Measurements from ENCODE around the gene NAB2. TPM values are rescaled to one million over a fixed set of nuclear protein-coding genes. Genes with fewer than 3 reads are reported as not detected.
A peak's percentile ranks its signal among the peaks of the same experiment; 100 is the strongest.

The NAB2 gene
- total RNA-seq (2014; rRNA removed; shearing (Covaris generic); ENCODE audit: low replicate concordance) = 19.4 and 38.0 TPM in 2 replicates

- H4K20me1 ChIP-seq (ENCODE audit: insufficient read depth, low read depth, low read length) = no peaks in the 10 kb centered on the region
- H3K79me2 ChIP-seq (ENCODE audit: low read length) = peaks cover 25% of the 10 kb centered on the region
- peak; percentile 98 for DNase-seq
- H3K4me1 ChIP-seq (ENCODE audit: low read length) = peaks cover 58% of the 10 kb centered on the region
- H3K36me3 ChIP-seq (ENCODE audit: insufficient read depth, low read length) = no peaks in the 10 kb centered on the region
- no peaks in the 10 kb centered on the region for H3K9me2 ChIP-seq (replicated peaks; ENCODE audit: insufficient read depth, low read length)
- peak within 1 kb of the TSS; percentile 92 for H3K4me3 ChIP-seq (ENCODE audit: low read length)
- H2AFZ ChIP-seq (ENCODE audit: low read length) = peak within 1 kb of the TSS; percentile 52; the same call in 1 of the 2 replicates
- no peaks in the 10 kb centered on the region for H3K27me3 ChIP-seq (ENCODE audit: low read length)
- H3K27ac ChIP-seq (ENCODE audit: low read length) = peak within 1 kb of the TSS; percentile 94
- peak within 1 kb of the TSS; percentile 97 for H3K4me2 ChIP-seq (ENCODE audit: low read depth, low read length, poor library complexity, severe bottlenecking)
- peak within 1 kb of the TSS; percentile 91 for H3K9ac ChIP-seq (ENCODE audit: low read length)
- no peaks in the 10 kb centered on the region for H3K9me3 ChIP-seq (ENCODE audit: low read length)
These were observed at the start of gene NAB2 for GRCh38 chr12:57088354-57089270. Gene NAB2, plus strand, starts transcription at chr12:57089114. Its CDS starts 158 bp downstream, at chr12:57089272.

- Histone ChIP-seq H3K4me3 (ENCODE audit: low read length) (no peak overlapping the region), H3K27ac (ENCODE audit: low read length) (no peak overlapping the region), H3K36me3 (ENCODE audit: insufficient read depth, low read length) (no peaks in the 10 kb centered on the region), H2AFZ (ENCODE audit: low read length) (no peak overlapping the region), H3K4me1 (ENCODE audit: low read length) (no peaks in the 10 kb centered on the region), H3K9me3 (ENCODE audit: low read length) (no peaks in the 10 kb centered on the region), H3K4me2 (ENCODE audit: low read depth, low read length, poor library complexity, severe bottlenecking) (no peak overlapping the region), H4K20me1 (ENCODE audit: insufficient read depth, low read depth, low read length) (0 out of 2 replicates have a peak, but pooled peaks cover 4% of the 10 kb centered on the region), H3K9me2 (replicated peaks; ENCODE audit: insufficient read depth, low read length) (no peaks in the 10 kb centered on the region), H3K27me3 (ENCODE audit: low read length) (no peaks in the 10 kb centered on the region), H3K79me2 (ENCODE audit: low read length) (no peaks in the 10 kb centered on the region), H3K9ac (ENCODE audit: low read length) (no peak overlapping the region)
- DNase-seq = no peak
These were observed 48.7 kb upstream of the NAB2 start for GRCh38 chr12:57040211-57040610.

DNA sequence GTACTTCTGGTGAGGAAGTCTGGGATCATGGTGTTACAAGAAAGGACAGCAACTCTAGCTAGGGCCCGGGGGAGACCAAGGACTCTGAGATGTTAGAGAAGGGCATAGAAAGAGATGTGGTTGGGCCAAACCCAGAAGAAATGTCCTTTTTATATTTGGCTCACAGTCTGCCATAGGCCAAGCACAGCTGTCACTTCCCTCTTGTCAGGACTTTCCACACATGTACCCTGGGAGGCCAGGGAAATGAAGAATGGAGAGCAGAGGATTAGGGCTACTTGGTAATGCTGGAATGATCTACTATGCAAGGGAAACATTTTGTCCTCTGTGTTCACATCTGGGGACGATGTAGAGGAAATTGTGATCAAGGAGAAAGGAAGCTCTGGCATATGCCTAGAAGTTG lies 48.2 kb upstream of the NAB2 start:
- Histone ChIP-seq H3K9me2 (replicated peaks; ENCODE audit: insufficient read depth, low read length) (no peaks in the 10 kb centered on the region), H3K4me3 (ENCODE audit: low read length) (no peak overlapping the region), H3K79me2 (ENCODE audit: low read length) (no peaks in the 10 kb centered on the region), H4K20me1 (ENCODE audit: insufficient read depth, low read depth, low read length) (0 out of 2 replicates have a peak, but pooled peaks cover 4% of the 10 kb centered on the region), H3K4me2 (ENCODE audit: low read depth, low read length, poor library complexity, severe bottlenecking) (no peak overlapping the region), H3K27ac (ENCODE audit: low read length) (no peak overlapping the region), H3K4me1 (ENCODE audit: low read length) (no peaks in the 10 kb centered on the region), H3K27me3 (ENCODE audit: low read length) (no peaks in the 10 kb centered on the region), H3K36me3 (ENCODE audit: insufficient read depth, low read length) (no peaks in the 10 kb centered on the region), H3K9me3 (ENCODE audit: low read length) (no peaks in the 10 kb centered on the region), H3K9ac (ENCODE audit: low read length) (no peak overlapping the region), H2AFZ (ENCODE audit: low read length) (no peak overlapping the region)
- DNase-seq = no peak

DNA sequence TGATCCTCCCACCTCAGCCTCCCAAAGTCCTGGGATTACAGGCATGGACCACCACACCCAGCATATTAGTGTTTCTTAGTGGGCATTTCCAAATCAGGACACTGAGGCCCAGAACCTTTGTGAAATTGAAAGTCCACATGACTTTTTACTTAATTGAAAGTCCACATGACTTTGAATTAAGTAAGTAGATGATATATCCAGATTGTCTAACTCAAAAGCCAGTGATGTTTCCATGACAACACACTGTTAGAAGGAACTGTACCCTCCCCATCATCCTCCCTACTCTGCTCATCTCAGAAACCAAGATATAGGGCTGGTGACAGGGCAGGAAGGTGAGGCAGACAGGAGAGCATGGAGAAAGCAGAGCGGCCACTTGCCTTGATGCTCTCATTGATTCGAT lies 46.2 kb upstream of the NAB2 start:
- H4K20me1 ChIP-seq (ENCODE audit: insufficient read depth, low read depth, low read length) = 0 out of 2 replicates have a peak, but pooled peaks cover 4% of the 10 kb centered on the region
- H3K79me2 ChIP-seq (ENCODE audit: low read length) = no peaks in the 10 kb centered on the region
- peaks cover 8% of the 10 kb centered on the region for H3K4me1 ChIP-seq (ENCODE audit: low read length)
- H3K9me2 ChIP-seq (replicated peaks; ENCODE audit: insufficient read depth, low read length) = no peaks in the 10 kb centered on the region
- no peaks in the 10 kb centered on the region for H3K9me3 ChIP-seq (ENCODE audit: low read length)
- H3K27ac ChIP-seq (ENCODE audit: low read length) = no peak overlapping the region
- H3K36me3 ChIP-seq (ENCODE audit: insufficient read depth, low read length) = no peaks in the 10 kb centered on the region
- no peaks in the 10 kb centered on the region for H3K27me3 ChIP-seq (ENCODE audit: low read length)
- no peak overlapping the region for H3K9ac ChIP-seq (ENCODE audit: low read length)
- no peak for DNase-seq
- H3K4me2 ChIP-seq (ENCODE audit: low read depth, low read length, poor library complexity, severe bottlenecking) = no peak overlapping the region
- H2AFZ ChIP-seq (ENCODE audit: low read length) = no peak overlapping the region
- no peak overlapping the region for H3K4me3 ChIP-seq (ENCODE audit: low read length)

- no peaks in the 10 kb centered on the region for H3K27me3 ChIP-seq (ENCODE audit: low read length)
- no peaks in the 10 kb centered on the region for H3K79me2 ChIP-seq (ENCODE audit: low read length)
- 0 out of 2 replicates have a peak, but pooled peaks cover 4% of the 10 kb centered on the region for H4K20me1 ChIP-seq (ENCODE audit: insufficient read depth, low read depth, low read length)
- no peaks in the 10 kb centered on the region for H3K36me3 ChIP-seq (ENCODE audit: insufficient read depth, low read length)
- H3K9me2 ChIP-seq (replicated peaks; ENCODE audit: insufficient read depth, low read length) = no peaks in the 10 kb centered on the region
- H3K4me2 ChIP-seq (ENCODE audit: low read depth, low read length, poor library complexity, severe bottlenecking) = no peak overlapping the region
- no peaks in the 10 kb centered on the region for H3K9me3 ChIP-seq (ENCODE audit: low read length)
- peaks cover 8% of the 10 kb centered on the region for H3K4me1 ChIP-seq (ENCODE audit: low read length)
- no peak for DNase-seq
- H3K4me3 ChIP-seq (ENCODE audit: low read length) = no peak overlapping the region
- H3K9ac ChIP-seq (ENCODE audit: low read length) = no peak overlapping the region
- no peak overlapping the region for H2AFZ ChIP-seq (ENCODE audit: low read length)
- H3K27ac ChIP-seq (ENCODE audit: low read length) = no peak overlapping the region
These were observed 44.4 kb upstream of the NAB2 start for GRCh38 chr12:57044468-57044867.

- no peak overlapping the region for H3K4me3 ChIP-seq (ENCODE audit: low read length)
- peaks cover 8% of the 10 kb centered on the region for H3K4me1 ChIP-seq (ENCODE audit: low read length)
- H3K36me3 ChIP-seq (ENCODE audit: insufficient read depth, low read length) = no peaks in the 10 kb centered on the region
- H3K9me3 ChIP-seq (ENCODE audit: low read length) = no peaks in the 10 kb centered on the region
- no peak for DNase-seq
- 0 out of 2 replicates have a peak, but pooled peaks cover 4% of the 10 kb centered on the region for H4K20me1 ChIP-seq (ENCODE audit: insufficient read depth, low read depth, low read length)
- H2AFZ ChIP-seq (ENCODE audit: low read length) = no peak overlapping the region
- no peaks in the 10 kb centered on the region for H3K79me2 ChIP-seq (ENCODE audit: low read length)
- no peaks in the 10 kb centered on the region for H3K9me2 ChIP-seq (replicated peaks; ENCODE audit: insufficient read depth, low read length)
- H3K27ac ChIP-seq (ENCODE audit: low read length) = no peak overlapping the region
- no peak overlapping the region for H3K4me2 ChIP-seq (ENCODE audit: low read depth, low read length, poor library complexity, severe bottlenecking)
- no peaks in the 10 kb centered on the region for H3K27me3 ChIP-seq (ENCODE audit: low read length)
- H3K9ac ChIP-seq (ENCODE audit: low read length) = no peak overlapping the region
These were observed 44.0 kb upstream of the NAB2 start for GRCh38 chr12:57044889-57045288.

DNA sequence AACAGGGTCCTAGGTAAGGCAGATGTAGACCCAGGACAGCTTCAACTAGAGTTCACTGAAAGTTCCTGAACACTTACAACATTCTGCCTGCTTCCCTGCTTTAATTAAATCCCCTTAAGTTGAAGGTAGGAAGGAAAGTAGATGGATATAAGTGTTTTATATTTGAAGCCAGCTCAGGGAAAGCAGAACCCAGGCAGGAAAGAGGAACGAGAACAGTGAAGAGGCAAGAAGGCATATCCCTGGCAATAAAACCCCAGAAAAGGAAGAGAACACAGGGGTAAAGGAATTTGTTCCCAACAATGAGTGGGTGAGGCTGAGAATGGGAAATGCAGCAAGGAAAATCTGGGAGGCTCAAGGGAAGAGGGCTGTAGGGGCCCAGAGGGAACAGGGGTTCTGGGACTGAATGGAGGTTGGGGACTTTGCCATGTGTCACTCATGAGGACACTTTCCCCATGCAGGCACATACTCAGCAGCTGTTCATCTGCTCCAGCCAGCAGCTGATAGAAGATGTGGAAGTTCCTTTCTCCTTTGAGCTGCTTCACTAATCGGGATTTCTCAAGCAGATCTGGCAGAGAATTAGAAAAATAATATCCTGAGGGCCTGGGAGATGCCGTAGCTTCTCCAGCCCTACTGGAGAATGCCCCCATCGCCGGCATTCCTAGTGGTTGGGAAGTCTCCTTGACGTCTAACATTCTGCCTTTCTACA lies 42.7 kb upstream of the NAB2 start:
- Histone ChIP-seq H3K4me2 (ENCODE audit: low read depth, low read length, poor library complexity, severe bottlenecking) (no peak overlapping the region), H3K4me3 (ENCODE audit: low read length) (no peak overlapping the region), H3K79me2 (ENCODE audit: low read length) (no peaks in the 10 kb centered on the region), H3K9me2 (replicated peaks; ENCODE audit: insufficient read depth, low read length) (no peaks in the 10 kb centered on the region), H3K36me3 (ENCODE audit: insufficient read depth, low read length) (no peaks in the 10 kb centered on the region), H3K27ac (ENCODE audit: low read length) (no peak overlapping the region), H3K9me3 (ENCODE audit: low read length) (no peaks in the 10 kb centered on the region), H4K20me1 (ENCODE audit: insufficient read depth, low read depth, low read length) (0 out of 2 replicates have a peak, but pooled peaks cover 3% of the 10 kb centered on the region), H2AFZ (ENCODE audit: low read length) (no peak overlapping the region), H3K4me1 (ENCODE audit: low read length) (peaks cover 8% of the 10 kb centered on the region), H3K9ac (ENCODE audit: low read length) (no peak overlapping the region), H3K27me3 (ENCODE audit: low read length) (no peaks in the 10 kb centered on the region)
- no peak for DNase-seq

Data from Karpas-422 (cell line).